Measurements from ENCODE around the gene ABHD1.
"Not testable (repeated sequence)": the region's sequence is repeated elsewhere in the genome, so short reads cannot be mapped to it uniquely, and the experiment has no call there.

Gene ABHD1

GRCh38 chr2:27111392-27112078 lies 12.1 kb upstream of the ABHD1 start:
- DNase-seq, result not testable (repeated sequence)

GRCh38 chr2:27115519-27115918 lies 8.1 kb upstream of the ABHD1 start:
- DNase-seq, result no peak

GRCh38 chr2:27117995-27118524 lies 5.6 kb upstream of the ABHD1 start:
- DNase-seq, result no peak

GRCh38 chr2:27118525-27119329 lies 4.9 kb upstream of the ABHD1 start, which contains the start of gene CGREF1:
Gene CGREF1 (minus strand): TSS chr2:27119128. CDS start chr2:27104366, 14,762 bp downstream.
- DNase-seq, result no peak

- DNase-seq, result not testable (repeated sequence)
Observed at GRCh38 chr2:27119330-27119670, 4.3 kb upstream of the ABHD1 start.

DNA sequence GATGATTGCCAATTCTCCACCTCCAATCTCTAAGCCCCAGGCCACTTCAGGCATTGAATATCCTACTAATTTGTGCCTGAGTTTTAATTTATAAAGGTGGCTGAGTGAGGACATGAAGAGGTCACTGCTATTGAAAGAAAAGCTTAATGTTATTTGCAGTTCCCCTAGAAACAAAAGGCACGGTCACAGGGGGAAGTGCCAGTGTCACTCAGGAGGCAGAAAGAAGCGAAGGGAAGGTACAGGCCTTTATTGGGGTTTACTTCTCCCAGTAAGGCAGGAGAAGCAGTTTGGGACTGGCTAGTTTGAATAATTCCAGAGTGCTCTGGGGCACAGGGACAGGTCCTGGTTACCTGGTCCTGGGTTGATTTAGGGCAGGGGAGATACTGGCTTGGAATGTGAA lies 1.7 kb upstream of the ABHD1 start:
- DNase-seq, result no peak

GRCh38 chr2:27122791-27123190 lies 824 bp upstream of the ABHD1 start:
- DNase-seq, result no peak

GRCh38 chr2:27125104-27125503 lies 1.5 kb downstream of the ABHD1 start:
- no peak for DNase-seq

DNA sequence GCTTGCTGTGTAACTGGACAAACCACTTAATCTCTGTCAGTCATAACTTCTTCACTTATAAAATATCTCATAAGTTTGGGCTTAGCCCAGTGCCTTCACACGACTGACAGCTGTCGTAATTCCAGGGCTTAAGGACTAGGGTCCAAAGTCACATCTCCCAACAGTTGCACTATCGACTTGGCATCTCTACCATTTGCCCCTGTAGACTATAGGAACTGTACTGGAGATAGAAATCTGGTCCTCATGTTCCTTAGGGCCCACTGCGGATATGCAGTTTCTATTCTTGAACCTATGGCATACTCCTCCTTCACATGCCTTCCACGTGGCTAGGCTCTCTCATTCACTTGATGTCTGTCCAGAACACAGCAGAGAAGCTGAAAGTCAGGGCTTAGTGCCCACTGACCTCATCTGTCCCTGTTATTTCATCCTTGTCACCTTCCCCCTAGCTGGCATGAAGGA lies 2.7 kb downstream of the ABHD1 start:
- no peak for DNase-seq

GRCh38 chr2:27127883-27128667 lies 4.5 kb downstream of the ABHD1 start:
- no peak for DNase-seq

GRCh38 chr2:27128668-27129571 lies 5.3 kb downstream of the ABHD1 start:
- no peak for DNase-seq

GRCh38 chr2:27130396-27130795 lies 6.8 kb downstream of the ABHD1 start:
- no peak for DNase-seq

- DNase-seq, result no peak
Observed at GRCh38 chr2:27131429-27131828, 7.8 kb downstream of the ABHD1 start.

- peak; percentile 30 for DNase-seq
Observed at GRCh38 chr2:27133195-27133875, 9.7 kb downstream of the ABHD1 start.

- peak; percentile 100 for DNase-seq
Observed at GRCh38 chr2:27133905-27134780, 10.5 kb downstream of the ABHD1 start, which contains the start of gene PREB. Gene PREB (minus strand): TSS chr2:27134636. CDS start chr2:27134421, 215 bp downstream.

GRCh38 chr2:27134781-27135477 lies 11.3 kb downstream of the ABHD1 start:
- DNase-seq, result no peak

- no peak for DNase-seq
Observed at GRCh38 chr2:27135478-27135955, 11.9 kb downstream of the ABHD1 start.

DNA sequence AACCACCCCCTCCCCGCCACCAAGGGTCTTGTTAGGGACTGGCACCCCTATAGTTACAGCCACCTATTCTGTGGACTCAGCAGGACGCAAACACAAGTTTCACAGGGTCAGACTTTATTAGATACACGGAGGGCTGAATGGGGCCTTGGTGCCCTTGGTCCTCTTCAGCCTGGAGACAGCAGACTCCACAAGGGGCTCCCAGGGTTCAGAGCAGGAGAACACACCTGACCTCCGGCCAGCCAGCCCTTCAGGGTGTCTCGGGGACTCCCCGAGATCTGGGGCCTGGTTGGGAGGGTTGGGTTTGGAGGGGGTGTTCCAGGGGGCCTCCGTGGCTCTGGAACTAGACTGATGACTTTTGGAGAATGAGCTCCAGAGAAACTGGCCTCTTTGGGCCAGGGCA lies 13.1 kb downstream of the ABHD1 start:
- no peak for DNase-seq

DNA sequence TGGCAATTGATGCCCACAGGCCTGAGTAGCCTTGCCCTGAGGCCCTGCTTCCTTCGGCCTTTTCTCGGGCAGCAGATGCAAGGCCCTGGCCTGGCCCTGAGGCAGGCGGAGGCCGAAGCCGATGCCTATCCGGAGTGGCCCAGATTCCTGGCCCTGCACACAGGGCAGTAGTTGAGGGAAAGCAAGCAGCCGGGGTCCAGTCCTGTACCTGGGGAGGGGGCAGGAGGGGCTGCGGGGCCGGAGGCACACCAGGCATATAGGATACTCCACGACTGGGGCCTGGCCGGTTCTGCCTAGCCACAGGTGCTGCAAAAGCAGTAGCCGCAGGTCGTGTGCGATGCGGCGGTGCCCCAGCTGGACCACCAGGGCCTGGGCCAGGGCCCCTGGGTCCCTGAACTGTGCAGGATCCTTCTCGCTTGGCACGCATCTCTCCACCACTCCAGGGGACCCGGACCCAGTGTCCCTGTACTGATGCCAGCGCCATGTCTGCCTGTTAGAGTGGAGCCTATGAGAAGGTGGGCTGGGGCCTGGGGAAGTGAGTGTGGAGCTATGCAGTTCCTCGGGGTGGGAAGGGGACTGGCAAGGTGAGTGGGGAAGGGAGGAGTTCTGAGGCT lies 13.8 kb downstream of the ABHD1 start:
- DNase-seq, result no peak

All from suppressor macrophage treated with lipopolysaccharide for 4 hours (primary cell).